Measurements from ENCODE around the gene SMG9.

GRCh38 chr19:43798546-43799409 lies 44.0 kb upstream of the SMG9 start:
- TF ChIP-seq CTCF (IDR thresholded peaks at IDR 0.05) (no peak), POLR2A (IDR thresholded peaks at IDR 0.05) (no peak), EP300 (IDR thresholded peaks at IDR 0.05) (no peak)
